ENCODE results near the gene STOM.

The STOM gene

GRCh38 chr9:121309171-121309570 is 60.9 kb downstream of the STOM start:
- no peak overlapping the region for H3K4me3 ChIP-seq (ENCODE audit: low read depth, low read length)
- TF ChIP-seq CTCF (IDR thresholded peaks at IDR 0.05; ENCODE audit: insufficient read depth, low read depth, low read length, missing control alignments): no peak
- DNase-seq (ENCODE audit: low read depth): no peak

- H3K4me3 ChIP-seq (ENCODE audit: low read depth, low read length): no peak overlapping the region
- no peak for TF ChIP-seq CTCF (IDR thresholded peaks at IDR 0.05; ENCODE audit: insufficient read depth, low read depth, low read length, missing control alignments)
- no peak for DNase-seq (ENCODE audit: low read depth)
These were observed 61.3 kb downstream of the STOM start for GRCh38 chr9:121308765-121309164.

- no peak for TF ChIP-seq CTCF (IDR thresholded peaks at IDR 0.05; ENCODE audit: insufficient read depth, low read depth, low read length, missing control alignments)
- DNase-seq (ENCODE audit: low read depth): no peak
- H3K4me3 ChIP-seq (ENCODE audit: low read depth, low read length): no peak overlapping the region
These were observed 62.1 kb downstream of the STOM start for GRCh38 chr9:121307976-121308375.

- no peak for TF ChIP-seq CTCF (IDR thresholded peaks at IDR 0.05; ENCODE audit: insufficient read depth, low read depth, low read length, missing control alignments)
These were observed 64.6 kb downstream of the STOM start for GRCh38 chr9:121305269-121305994.

GRCh38 chr9:121304707-121305106 is 65.3 kb downstream of the STOM start:
- no peak overlapping the region for H3K4me3 ChIP-seq (ENCODE audit: low read depth, low read length)
- no peak for TF ChIP-seq CTCF (IDR thresholded peaks at IDR 0.05; ENCODE audit: insufficient read depth, low read depth, low read length, missing control alignments)
- DNase-seq (ENCODE audit: low read depth): no peak

More at GRCh38 chr9:121305269-121305994, 64.6 kb downstream of the STOM start:
- no peak overlapping the region for H3K4me3 ChIP-seq (ENCODE audit: low read depth, low read length)
- no peak for DNase-seq (ENCODE audit: low read depth)

GRCh38 chr9:121303456-121304451 is 66.3 kb downstream of the STOM start:
- DNase-seq (ENCODE audit: low read depth): no peak
- TF ChIP-seq CTCF (IDR thresholded peaks at IDR 0.05; ENCODE audit: insufficient read depth, low read depth, low read length, missing control alignments): no peak
- no peak overlapping the region for H3K4me3 ChIP-seq (ENCODE audit: low read depth, low read length)
